ENCODE data around the gene IPO5.
"Not testable (repeated sequence)": the region's sequence is repeated elsewhere in the genome, so short reads cannot be mapped to it uniquely, and the experiment has no call there.

Gene IPO5

DNA sequence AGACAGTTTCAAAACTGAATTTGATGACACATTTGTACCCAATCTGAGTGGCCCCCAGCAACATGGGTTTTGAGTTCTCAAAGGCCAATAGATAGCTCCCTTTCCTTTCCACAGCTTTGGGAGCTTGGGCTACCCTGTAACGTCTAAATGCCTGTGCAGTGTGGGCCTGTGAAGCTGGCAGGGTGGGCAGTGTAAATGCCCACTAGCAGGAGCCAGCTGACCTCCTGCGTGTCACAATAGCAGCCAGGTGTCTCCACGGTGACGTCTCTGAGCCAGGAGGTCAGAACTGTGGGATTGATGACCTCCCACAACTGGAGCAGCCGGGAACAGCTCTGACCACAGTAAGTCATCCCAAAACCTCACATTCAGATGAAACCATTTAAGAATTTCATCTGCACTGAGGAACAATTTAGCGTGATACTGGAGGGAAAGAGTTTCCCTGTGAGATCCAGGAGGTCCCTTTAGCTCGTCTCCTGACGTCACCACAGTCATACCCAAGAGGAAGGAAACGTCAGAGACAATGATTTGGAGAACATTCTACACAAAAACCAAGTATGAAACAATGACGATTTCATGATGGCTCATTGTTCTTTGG, at the start of gene IPO5:
Gene IPO5, plus strand, starts transcription at position 300 of the 595 bp plus-strand sequence. CDS start 23,022 bp downstream, outside the sequence.
- DNase-seq = no peak

DNA sequence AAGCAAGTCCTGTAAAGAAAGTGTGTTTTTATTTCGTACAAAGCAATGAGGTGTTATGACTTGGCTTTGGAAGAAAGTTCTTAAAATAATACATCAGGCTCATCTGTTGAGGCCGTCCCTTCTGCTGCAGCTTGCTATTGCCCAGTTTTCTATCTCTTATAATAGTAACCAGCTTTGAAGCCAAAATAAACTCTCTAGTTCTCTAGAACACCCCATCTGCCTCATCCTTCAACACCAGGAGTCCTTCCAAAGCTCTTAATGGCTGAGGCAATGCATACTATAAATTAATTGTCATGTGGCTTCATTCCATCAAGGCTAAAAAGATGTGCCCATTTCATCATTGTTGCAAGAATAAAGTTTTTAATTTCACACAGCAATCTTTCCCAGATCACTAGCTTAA, 49.4 kb upstream of the IPO5 start:
- DNase-seq = no peak

- DNase-seq = no peak
Observed at GRCh38 chr13:97905517-97905916, 48.0 kb upstream of the IPO5 start.

GRCh38 chr13:97911311-97912138, 42.0 kb upstream of the IPO5 start:
- DNase-seq = no peak

GRCh38 chr13:97912139-97912535, 41.3 kb upstream of the IPO5 start:
- no peak for DNase-seq

DNA sequence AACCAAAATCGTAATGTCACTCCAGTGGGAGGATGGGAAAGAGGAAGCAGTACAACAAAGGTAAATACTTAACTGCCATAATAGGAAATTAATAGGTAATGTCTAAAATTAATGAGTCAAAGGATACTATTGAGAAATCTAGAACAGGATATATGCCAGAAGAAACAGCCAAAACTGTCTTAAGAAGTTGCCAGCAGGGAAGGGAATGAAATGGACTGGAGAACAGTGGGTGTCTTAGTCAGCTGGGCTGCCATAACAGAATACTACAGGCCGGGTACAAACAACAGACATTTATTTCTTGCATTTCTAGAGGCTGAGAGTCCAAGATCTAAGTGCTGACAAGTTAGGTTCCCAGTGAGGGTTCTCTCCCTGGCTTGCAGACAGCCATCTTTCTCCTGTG, 40.3 kb upstream of the IPO5 start:
- DNase-seq = no peak

DNA sequence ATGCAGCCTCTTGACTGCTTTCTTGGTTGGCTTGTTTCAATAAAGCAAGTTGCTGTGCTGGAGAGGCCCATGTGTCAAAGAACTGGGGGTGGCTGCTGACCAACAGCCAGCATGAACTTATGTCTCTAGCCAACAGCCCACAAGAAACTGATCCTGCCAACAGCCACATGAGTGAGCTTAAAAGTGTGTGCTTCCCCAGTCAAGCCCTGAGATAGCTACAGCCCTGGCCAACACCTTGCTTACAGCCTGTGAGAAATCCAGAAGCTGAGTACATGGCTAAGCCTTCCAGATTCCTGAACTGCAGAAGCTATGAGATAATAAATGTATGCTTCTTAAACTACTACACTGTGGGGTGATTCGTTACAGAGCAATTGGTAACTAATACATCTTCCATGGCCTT, 38.9 kb upstream of the IPO5 start:
- no peak for DNase-seq

DNA sequence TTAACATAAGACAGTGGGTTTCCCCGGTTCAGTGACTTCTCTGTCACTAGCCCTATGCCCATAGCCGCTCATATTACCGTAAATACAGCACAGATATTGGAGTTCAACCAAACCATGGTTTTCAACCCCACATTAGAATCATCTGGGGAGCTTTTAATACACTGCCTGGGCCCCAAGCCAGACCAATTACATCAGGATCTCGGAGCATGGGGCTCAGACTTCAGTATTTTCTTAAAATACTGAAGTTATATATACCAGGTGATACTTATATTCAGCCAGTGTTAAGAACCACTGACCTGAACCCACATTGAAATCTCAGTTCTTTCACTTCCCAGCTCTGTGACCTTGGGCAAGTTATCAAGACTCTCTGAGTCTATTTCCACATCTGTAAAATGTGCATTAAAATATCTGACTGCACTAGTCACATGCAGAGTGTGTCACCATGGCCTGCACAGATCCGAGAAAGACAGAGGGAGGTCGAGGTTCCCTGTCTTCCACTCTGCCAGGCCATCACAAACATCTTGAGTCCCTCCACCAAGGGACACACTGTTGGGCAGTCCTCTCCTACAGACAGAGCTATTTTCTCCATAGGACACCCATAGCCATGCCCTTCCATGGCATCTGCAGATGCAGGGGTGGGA, 32.2 kb upstream of the IPO5 start:
- no peak for DNase-seq

DNA sequence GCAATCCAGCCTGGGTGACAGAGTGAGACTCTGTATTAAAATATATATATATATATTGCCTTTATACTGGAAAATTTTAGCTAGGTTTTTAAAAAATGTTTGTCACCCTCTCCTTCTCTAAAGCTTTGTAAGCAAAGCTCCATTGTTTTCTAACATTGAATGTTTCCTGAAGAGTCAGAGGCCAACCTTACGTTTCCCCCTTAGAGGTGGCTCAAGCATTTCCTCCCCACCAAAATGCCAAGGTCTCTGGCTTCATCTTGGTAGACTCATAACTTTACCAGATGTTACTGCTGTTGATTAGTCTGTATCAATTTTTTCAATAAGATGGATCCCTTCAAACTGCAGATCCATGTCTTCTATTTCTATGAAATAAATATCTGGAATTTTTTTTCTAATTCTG, 25.2 kb upstream of the IPO5 start:
- DNase-seq = no peak

DNA sequence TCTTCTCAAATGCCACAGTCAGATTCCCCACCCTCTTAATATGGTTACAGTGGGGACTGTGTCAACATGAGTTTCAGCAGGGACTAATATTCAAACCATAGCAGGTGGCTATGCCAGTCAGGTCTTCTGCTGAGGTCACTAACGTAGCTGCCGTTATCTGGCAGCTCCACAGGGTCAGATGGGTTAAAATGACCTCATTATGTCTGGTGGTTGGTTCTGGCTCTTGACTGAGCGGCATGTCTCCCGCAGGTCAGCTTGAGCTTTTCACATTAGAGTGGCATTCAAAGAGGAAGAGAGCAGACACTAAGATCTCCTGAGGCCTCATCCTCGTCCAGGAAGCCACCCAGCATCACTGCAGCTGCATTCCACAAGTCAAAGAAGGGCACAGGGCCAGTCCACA, 21.4 kb upstream of the IPO5 start:
- no peak for DNase-seq

DNA sequence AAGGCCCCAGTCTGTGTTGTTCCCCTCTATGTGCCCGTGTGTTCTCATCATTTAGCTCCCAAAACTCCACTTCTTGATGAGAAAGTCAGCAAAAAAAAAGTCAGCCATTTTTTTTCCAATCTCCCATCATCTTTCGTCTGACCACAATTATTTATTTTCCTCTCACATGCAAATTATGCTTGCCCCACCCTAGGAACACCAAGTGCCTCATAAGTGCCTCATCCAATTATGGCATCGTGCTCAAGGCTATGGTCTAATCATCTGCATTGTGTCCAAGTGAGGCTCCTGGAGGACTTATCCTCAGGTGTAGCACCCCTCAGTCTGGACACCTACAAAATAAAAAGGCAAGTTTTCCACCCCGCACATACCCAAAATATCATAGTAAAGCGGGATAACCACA, 20.8 kb upstream of the IPO5 start:
- no peak for DNase-seq

DNA sequence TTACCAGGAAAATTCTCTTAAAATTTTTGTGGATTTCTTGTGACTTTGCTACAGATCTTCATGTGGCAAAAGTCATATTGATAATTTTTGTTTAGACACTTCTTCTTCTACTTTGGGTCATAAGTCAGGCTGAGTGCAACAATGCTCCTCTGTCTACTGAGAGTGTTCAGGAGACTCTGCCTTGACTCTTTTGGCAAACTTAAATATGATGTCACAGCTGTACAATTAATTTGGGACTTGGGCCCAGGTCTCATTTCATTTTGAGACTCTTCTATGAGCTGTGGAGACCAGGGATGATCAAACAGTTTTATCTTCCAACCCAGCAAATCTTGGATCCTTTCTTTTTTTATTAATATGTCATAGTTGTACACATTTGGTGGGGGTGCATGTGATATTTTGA, 19.7 kb upstream of the IPO5 start:
- no peak for DNase-seq

GRCh38 chr13:97934590-97934989, 18.9 kb upstream of the IPO5 start:
- DNase-seq = no peak

DNA sequence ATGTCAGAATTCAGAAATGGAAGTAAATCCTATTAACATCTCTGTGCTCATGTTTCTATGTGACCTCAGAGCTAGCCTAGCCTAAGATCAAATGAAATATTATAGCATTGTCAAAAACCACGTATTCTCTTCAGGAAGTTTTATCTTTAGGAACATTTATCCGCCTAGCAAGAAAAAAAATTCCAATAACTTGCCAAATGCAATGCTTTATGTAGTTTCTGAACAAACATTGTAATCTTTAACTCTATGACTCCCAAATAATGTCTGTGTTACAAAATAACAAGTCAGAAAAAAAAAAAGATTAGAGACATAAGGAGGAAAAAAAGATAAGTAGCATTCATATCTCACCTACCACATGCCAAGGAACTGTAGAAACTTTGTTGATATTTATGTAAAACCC, 18.4 kb upstream of the IPO5 start:
- DNase-seq = no peak

DNA sequence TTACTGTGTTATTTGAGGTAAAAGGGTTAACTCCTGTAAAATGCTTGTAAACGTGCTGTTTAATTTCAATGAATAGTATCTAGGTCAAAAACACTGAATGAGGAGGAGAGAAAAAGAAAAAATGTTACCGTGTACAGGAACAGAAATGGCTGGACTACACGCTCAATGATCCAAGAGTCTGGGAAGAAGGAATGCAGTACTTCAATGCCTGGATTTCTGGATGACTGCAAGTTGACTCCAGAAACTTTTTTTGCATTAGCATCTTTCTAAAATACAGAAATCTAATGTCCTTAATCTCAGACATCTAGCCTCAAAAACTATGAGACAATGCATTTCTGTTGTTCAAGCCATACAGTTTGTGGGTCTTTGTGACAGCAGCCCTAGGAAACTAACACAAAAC, 17.4 kb upstream of the IPO5 start:
- DNase-seq = no peak

DNA sequence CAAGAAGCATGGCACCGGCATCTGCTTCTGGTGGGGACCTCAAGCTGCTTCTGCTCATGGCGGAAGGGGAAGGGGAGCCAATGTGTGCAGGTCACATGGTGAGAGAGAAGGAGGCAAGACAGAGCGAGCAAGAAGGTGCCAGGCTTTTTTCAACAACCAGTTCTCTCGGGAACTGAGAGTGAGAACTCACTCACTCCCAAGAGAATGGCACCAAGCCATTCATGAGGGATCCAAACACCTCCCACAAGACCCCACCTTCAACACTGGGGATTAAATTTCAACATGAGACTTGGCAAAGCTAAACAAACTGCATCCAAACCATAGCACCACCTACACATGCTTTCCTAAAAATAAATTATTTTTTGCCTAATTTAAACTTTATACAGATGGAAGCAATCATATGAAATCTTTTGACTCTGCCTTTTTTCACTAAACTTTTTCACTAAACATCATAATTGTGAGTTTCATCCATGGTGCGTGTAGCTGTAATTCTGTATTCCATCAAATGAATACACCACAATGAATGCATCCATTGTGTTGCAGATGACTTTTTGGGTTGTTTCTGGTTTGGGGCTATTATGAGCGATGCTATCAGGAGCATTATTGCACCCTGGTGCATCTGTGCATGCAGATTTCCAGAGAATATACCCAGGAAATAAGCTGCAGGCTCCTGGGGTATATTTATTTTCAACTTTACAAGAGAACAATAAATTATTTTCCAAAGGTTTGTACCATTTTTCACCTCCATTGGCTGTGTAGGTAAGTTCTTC, 14.6 kb upstream of the IPO5 start:
- no peak for DNase-seq

GRCh38 chr13:97944396-97945029, 9.0 kb upstream of the IPO5 start:
- DNase-seq = no peak

DNA sequence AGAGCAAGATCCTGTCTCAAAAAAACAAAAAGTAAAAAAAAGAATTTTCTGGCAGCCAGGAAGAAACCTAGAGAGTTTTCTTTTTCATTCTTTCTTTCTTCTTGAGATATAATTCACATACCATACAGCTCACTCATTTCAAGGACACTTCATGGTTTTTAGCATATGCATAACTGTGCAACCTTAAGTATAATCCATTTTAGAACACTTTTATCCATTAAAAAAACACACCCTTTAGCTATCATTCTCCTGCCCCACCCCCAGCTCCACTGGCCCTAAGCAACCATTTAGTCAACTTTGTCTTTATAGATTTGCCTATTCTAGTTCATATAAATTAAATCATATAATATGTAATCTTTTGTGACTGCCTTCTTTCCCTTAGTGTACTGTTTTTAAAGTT, 8.1 kb upstream of the IPO5 start:
- DNase-seq = no peak

GRCh38 chr13:97945792-97946419, 7.6 kb upstream of the IPO5 start:
- no peak for DNase-seq

- no peak for DNase-seq
Observed at GRCh38 chr13:97946951-97947588, 6.4 kb upstream of the IPO5 start.

DNA sequence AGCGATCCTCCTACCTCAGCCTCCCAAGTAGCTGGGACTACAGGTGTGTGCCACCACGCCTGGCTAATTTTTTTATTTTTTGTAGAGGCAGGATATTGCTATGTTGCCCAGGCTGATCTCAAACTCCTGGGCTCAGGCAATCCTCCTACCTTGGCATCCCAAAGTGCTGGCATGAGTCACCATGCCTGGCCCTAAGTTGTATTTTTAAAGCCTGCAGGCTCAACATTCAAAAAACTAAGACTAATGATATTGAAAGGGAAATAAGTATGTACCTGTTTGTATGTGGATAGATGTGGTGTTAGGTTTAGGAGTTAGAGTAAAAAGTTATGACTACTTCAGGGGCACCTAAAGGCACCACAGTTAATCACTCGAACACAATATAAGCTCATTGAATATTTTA, 5.4 kb upstream of the IPO5 start:
- no peak for DNase-seq

DNA sequence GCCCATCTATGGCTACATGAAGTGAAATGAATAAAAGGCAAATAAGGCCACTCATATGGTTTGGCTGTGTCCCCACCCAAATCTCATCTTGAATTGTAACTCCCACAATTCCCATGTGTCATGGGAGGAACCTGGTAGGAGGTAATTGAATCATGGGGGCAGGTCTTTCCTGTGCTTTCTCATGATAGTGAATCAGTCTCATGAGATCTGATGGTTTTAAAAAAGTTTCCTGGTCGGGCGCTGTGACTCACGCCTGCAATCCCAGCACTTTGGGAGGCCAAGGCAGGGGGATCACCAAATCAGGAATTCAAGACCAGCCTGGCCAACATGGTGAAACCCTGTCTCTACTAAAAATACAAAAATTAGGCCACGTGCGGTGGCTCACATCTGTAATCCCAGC, 4.2 kb upstream of the IPO5 start:
- not testable (repeated sequence) for DNase-seq
